ENCODE data around the gene CSTPP1.
"Not testable (repeated sequence)": the region's sequence is repeated elsewhere in the genome, so short reads cannot be mapped to it uniquely, and the experiment has no call there.

CSTPP1 gene

DNA sequence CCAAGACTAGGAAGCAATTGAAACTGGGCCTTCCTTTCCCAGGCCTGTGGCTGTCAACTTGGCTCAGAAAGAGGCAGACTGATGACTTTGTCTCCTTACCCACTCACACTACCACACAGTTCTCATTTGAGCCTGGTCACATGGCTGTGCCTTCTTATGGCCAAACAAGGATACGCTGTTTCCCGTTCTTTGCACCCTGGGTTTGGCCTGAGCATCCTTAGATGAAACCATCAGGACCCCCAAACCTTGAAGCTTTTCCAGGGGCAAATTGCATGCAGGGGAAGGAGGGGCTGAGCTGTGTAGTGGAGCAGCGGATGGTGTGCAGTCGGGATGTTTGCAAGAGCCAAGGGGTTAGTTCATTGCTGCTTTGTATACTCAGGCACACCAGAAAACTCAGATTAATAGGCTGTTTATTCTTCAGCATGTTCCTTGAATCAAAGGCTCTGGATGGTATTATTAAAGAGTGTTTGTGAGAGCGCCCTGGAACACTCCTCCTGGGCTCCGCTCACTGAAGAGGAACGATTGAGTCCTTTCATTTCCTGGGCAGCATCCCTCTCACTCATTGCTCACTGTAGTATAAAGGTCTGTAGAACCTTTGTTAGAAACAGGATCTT, 170.3 kb downstream of the CSTPP1 start:
- Mint-ChIP-seq H3K4me1 (no peaks in the 10 kb centered on the region), H3K27me3 (no peaks in the 10 kb centered on the region)
- ATAC-seq (replicated peaks; ENCODE audit: extremely low read depth, poor library complexity, severe bottlenecking): no peak

DNA sequence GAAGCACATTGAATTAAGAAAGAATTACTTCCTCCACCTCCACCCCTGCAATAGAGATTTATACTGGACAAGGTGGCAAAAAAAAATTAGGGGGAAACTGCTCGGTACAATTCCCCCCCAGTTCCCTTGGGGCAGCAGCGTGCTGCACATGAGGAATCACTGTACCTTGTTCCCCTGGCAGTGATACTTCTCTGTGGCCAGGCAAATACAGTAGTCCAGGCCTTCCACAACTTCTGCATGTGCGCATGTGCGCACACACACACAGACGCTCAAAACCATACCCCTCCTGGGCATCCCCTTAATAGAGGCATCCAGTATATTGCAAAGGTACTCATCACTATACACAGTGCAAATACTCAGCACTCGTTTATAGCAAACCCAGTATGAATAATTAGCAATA, 171.2 kb downstream of the CSTPP1 start:
- ATAC-seq (replicated peaks; ENCODE audit: extremely low read depth, poor library complexity, severe bottlenecking): no peak
- Mint-ChIP-seq H3K27me3 (no peaks in the 10 kb centered on the region), H3K4me1 (no peaks in the 10 kb centered on the region), H3K36me3 (ENCODE audit: insufficient read depth) (peaks cover 6% of the 10 kb centered on the region), H3K4me3 (no peak overlapping the region), H3K9me3 (no peaks in the 10 kb centered on the region), H3K27ac (ENCODE audit: low read depth) (no peak overlapping the region)
- no peak for DNase-seq (ENCODE audit: low spot score in 2 of 2)

More for the DNA sequence above, 170.3 kb downstream of the CSTPP1 start:
- H3K4me3 Mint-ChIP-seq: no peak overlapping the region
- peaks cover 6% of the 10 kb centered on the region for H3K36me3 Mint-ChIP-seq (ENCODE audit: insufficient read depth)
- no peaks in the 10 kb centered on the region for H3K9me3 Mint-ChIP-seq
- no peak for DNase-seq (ENCODE audit: low spot score in 2 of 2)
- H3K27ac Mint-ChIP-seq (ENCODE audit: low read depth): no peak overlapping the region

DNA sequence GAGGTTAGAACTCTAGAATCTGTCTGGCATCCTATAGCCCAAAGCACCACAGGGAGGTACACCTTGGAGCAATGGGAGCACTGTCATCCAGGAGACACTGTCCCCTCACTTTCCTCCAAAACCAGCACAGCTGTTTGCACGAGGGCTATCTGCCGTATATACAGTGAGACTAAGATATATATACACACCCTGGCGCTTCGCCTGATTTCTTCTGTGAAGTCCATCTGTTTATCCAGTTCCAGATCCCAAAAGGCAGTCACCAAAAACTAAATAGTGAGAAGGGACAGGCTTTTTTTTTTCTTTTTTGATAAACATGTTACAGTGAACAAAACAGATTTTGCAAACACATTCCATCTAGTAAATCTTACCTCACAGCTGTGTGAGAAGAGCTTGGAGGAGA, 171.7 kb downstream of the CSTPP1 start:
- ATAC-seq (replicated peaks; ENCODE audit: extremely low read depth, poor library complexity, severe bottlenecking): no peak
- Mint-ChIP-seq H3K9me3 (no peaks in the 10 kb centered on the region), H3K36me3 (ENCODE audit: insufficient read depth) (peaks cover 6% of the 10 kb centered on the region)

DNA sequence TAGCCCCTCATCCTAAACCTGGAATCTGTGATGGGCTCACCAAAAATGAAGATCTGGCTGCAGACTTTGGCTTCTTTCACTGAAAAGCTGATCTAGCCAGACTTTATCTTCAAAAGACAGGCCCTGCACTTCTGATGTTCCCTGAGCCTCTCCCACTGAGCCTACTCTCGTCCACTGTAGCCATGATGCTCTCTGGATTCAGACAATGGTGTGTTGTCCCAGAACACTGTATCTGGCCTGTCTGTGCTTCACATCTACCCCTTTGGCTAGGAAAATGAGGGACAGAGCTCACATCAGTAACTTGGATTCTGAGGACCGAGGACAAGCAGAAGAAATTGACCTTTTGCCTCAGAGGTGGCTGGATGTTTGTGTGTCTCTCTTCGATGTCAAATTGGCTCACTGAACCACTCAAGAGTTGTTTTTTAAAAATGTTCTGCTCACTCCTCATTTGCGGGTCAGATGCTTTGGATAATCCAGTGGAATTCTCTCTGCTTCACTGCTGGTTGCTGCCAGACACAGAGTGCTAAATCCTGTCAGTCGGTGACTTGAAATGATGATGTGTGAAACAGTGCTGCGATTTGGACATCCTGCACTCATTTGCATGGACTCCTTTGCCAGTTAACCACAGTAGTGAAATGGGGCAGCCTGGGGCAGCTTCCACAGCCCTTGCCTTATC, 172.6 kb downstream of the CSTPP1 start:
- Mint-ChIP-seq H3K4me3 (no peak overlapping the region), H3K4me1 (no peaks in the 10 kb centered on the region), H3K27ac (ENCODE audit: low read depth) (no peak overlapping the region), H3K27me3 (no peaks in the 10 kb centered on the region), H3K9me3 (no peaks in the 10 kb centered on the region), H3K36me3 (ENCODE audit: insufficient read depth) (peaks cover 6% of the 10 kb centered on the region)
- DNase-seq (ENCODE audit: low spot score in 2 of 2) (no peak), ATAC-seq (replicated peaks; ENCODE audit: extremely low read depth, poor library complexity, severe bottlenecking) (no peak)

More for the DNA sequence above, 171.7 kb downstream of the CSTPP1 start:
- Mint-ChIP-seq H3K27me3 (no peaks in the 10 kb centered on the region), H3K4me3 (no peak overlapping the region), H3K4me1 (no peaks in the 10 kb centered on the region), H3K27ac (ENCODE audit: low read depth) (no peak overlapping the region)
- DNase-seq (ENCODE audit: low spot score in 2 of 2): no peak

DNA sequence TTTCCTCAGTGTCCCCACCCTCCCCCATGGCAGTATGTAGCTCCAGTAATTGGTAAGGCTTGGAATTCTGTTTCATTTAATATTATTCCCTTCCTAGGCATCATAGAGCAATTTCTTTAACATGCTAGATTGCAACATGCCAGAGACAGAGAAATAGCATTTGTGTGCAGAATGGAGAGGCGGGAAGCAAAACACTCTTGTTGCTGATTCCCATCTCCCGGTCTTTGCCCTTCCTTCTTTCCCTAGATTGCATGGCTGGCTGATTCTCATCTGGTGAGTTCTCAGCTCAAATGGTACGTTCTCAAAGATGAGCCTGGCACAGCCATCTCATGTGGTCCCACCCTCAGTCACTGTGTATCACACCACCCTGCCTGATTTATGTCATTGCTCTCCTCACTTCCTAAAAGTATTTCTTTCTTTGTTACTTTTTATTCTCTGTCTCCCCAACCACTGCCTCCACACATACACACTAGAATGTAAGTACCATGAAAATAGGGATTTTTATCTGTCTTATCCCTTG, 173.2 kb downstream of the CSTPP1 start:
- H3K27ac Mint-ChIP-seq (ENCODE audit: low read depth): no peak overlapping the region
- peaks cover 6% of the 10 kb centered on the region for H3K36me3 Mint-ChIP-seq (ENCODE audit: insufficient read depth)
- ATAC-seq (replicated peaks; ENCODE audit: extremely low read depth, poor library complexity, severe bottlenecking): no peak
- DNase-seq (ENCODE audit: low spot score in 2 of 2): no peak
- no peak overlapping the region for H3K4me3 Mint-ChIP-seq
- H3K9me3 Mint-ChIP-seq: no peaks in the 10 kb centered on the region
- no peaks in the 10 kb centered on the region for H3K4me1 Mint-ChIP-seq
- H3K27me3 Mint-ChIP-seq: no peaks in the 10 kb centered on the region

DNA sequence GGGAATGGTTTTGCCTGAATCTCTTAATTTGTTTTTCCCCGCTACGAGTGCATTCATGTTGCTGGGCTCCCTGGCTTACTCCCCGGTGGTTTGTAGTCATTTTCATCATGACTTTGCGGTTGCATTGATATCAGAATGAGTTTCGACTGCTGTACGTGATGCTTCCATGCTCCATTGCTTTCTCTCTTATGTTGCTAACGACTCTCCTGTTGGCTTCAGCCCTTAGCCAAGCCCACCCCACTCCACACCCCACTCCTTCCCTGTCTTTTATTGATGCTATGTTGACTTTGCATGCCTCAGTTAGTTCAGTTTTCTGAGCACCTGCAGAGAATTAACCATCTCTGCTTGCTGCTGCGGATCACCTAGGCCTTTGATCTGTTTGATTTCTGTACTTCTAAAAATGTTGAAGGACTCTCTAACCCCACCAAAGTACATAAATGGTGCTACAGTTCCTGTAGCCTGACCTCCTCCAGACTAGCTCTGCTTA, 174.8 kb downstream of the CSTPP1 start:
- no peak overlapping the region for H3K27ac Mint-ChIP-seq (ENCODE audit: low read depth)
- no peaks in the 10 kb centered on the region for H3K27me3 Mint-ChIP-seq
- H3K36me3 Mint-ChIP-seq (ENCODE audit: insufficient read depth): peaks cover 5% of the 10 kb centered on the region
- DNase-seq (ENCODE audit: low spot score in 2 of 2) (no peak), ATAC-seq (replicated peaks; ENCODE audit: extremely low read depth, poor library complexity, severe bottlenecking) (no peak)
- H3K4me1 Mint-ChIP-seq: peaks cover 6% of the 10 kb centered on the region
- no peaks in the 10 kb centered on the region for H3K9me3 Mint-ChIP-seq
- H3K4me3 Mint-ChIP-seq: no peak overlapping the region

DNA sequence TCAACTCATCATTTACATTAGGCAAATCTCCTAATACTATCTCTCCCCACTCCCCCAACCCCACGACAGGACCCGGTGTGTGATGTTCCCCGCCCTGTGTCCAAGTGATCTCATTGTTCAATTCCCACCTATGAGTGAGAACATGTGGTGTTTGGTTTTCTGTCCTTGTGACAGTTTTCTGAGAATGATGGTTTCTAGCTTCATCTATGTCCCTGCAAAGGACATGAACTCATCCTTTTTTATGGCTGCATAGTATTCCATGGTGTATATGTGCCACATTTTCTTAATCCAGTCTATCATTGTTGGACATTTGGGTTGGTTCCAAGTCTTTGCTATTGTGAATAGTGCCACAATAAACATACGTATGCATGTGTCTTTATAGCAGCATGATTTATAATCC, 176.4 kb downstream of the CSTPP1 start:
- ATAC-seq (replicated peaks; ENCODE audit: extremely low read depth, poor library complexity, severe bottlenecking): not testable (repeated sequence)

DNA sequence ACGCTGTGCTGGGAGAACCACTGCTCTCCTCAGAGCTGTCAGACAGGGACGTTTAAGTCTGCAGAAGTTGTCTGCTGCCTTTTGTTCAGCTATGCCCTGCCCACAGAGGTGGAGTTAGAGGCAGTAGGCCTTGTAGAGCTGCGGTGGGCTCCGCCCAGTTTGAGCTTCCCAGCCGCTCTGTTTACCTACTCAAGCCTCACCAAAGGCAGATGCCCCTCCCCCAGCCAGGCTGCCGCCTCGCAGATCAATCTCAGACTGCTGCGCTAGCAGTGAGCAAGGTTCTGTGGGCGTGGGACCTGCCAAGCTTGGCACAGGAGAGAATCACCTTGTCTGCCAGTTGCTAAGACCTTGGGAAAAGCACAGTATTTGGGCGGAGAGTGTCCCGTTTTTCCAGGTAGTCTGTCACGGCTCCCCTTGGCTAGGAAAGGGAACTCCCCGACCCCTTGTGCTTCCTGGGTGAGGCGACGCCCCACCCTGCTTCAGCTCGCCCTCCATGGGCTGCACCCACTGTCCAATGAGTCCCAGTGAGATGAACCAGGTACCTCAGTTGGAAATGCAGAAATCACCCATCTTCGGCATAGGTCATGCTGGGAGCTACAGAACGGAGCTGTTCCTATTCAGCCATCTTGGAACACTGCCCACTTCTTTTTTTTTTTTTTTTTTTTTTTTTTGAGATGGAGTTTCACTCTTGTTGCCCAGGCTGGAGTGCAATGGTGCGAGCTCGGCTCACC, 182.6 kb downstream of the CSTPP1 start:
- H3K27ac Mint-ChIP-seq (ENCODE audit: low read depth); DNase-seq (ENCODE audit: low spot score in 2 of 2); H3K4me3 Mint-ChIP-seq; H3K36me3 Mint-ChIP-seq (ENCODE audit: insufficient read depth); H3K27me3 Mint-ChIP-seq; H3K4me1 Mint-ChIP-seq; H3K9me3 Mint-ChIP-seq; ATAC-seq (replicated peaks; ENCODE audit: extremely low read depth, poor library complexity, severe bottlenecking): not testable (repeated sequence)

More for the DNA sequence above, 176.4 kb downstream of the CSTPP1 start:
- not testable (repeated sequence) for H3K27me3 Mint-ChIP-seq; H3K36me3 Mint-ChIP-seq (ENCODE audit: insufficient read depth); DNase-seq (ENCODE audit: low spot score in 2 of 2); H3K4me3 Mint-ChIP-seq; H3K9me3 Mint-ChIP-seq; H3K27ac Mint-ChIP-seq (ENCODE audit: low read depth); H3K4me1 Mint-ChIP-seq

DNA sequence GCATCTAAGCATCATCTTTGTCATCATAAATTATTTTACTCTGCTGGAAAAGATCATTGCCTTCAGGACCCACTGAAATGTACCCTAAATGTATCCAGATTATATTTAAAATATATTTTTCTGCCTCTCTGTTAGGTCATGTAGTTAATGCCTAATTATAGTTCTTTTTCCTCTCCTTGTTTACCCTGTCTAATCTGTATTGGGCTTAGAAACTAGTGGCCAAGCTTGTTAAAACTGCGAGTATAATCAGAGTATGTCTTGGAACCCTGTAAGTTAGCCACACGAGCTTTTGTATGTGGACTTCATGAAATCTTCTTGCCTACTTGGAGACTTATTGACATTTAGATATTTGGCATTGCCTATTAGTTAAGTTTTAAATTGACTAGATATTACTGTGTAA, 184.5 kb downstream of the CSTPP1 start:
- Mint-ChIP-seq H3K4me1 (peaks cover under 1% of the 10 kb centered on the region), H3K9me3 (no peaks in the 10 kb centered on the region), H3K36me3 (ENCODE audit: insufficient read depth) (no peaks in the 10 kb centered on the region), H3K27ac (ENCODE audit: low read depth) (no peak overlapping the region), H3K27me3 (no peaks in the 10 kb centered on the region), H3K4me3 (no peak overlapping the region)
- ATAC-seq (replicated peaks; ENCODE audit: extremely low read depth, poor library complexity, severe bottlenecking) (no peak), DNase-seq (ENCODE audit: low spot score in 2 of 2) (no peak)

DNA sequence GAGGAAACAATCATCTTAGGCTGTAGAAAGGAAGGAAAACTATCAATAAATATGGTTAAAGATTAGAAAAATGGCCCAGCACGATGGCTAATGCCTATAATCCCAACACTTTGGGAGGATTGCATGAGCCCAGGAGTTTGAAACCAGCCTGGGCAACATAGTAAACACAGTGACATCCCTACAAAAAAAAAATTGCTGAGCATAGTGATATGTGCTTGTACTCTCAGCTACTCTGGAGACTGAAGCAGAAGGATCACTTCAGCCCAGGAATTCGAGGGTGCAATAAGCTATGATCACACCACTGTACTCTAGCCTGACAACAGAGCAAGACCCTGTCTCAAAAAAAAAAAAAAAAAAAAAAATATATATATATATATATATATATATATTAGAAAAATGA, 185.2 kb downstream of the CSTPP1 start:
- no peaks in the 10 kb centered on the region for H3K36me3 Mint-ChIP-seq (ENCODE audit: insufficient read depth)
- H3K4me1 Mint-ChIP-seq: no peaks in the 10 kb centered on the region
- no peak overlapping the region for H3K27ac Mint-ChIP-seq (ENCODE audit: low read depth)
- H3K9me3 Mint-ChIP-seq: no peaks in the 10 kb centered on the region
- no peak overlapping the region for H3K4me3 Mint-ChIP-seq
- no peaks in the 10 kb centered on the region for H3K27me3 Mint-ChIP-seq
- no peak for DNase-seq (ENCODE audit: low spot score in 2 of 2)
- no peak for ATAC-seq (replicated peaks; ENCODE audit: extremely low read depth, poor library complexity, severe bottlenecking)

DNA sequence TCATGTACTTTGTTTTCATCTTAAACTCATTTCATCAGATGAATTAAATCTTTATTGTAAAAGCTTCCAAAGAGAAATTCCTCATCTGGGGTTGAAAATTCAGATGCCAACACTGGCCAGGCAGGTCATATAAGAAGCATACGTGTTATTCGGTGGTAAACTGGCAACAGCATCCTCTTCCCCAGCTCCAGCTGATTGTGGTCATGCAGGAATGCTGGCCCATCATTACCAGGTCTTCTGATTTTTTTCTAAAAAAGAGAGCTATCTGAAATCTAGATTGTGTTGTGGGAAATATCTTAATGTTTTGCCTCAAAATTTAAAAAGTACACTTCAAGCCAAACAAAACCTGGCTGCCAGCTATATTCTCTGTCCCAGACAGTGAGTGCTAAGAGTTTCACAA, 186.5 kb downstream of the CSTPP1 start:
- H3K4me1 Mint-ChIP-seq: no peaks in the 10 kb centered on the region

DNA sequence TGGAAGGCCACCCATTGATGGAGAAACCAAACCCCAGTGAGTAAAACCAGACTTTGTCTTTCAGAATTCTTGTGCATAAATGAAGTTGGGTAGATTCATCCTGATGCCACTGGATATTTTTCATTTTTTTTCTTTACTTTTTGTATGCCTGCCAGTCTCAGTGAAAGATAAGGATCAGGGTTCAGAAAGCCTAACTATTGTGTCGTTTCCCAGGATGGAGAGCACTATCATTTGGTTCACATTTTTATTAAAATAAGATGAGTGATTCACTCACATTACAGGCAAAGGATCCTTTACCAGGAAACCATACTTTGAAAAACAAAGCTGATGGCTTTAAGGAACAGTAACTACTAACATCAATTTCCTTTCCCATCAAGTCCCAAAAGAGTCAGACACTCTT, 188.1 kb downstream of the CSTPP1 start:
- no peaks in the 10 kb centered on the region for H3K9me3 Mint-ChIP-seq
- no peaks in the 10 kb centered on the region for H3K36me3 Mint-ChIP-seq (ENCODE audit: insufficient read depth)
- no peak overlapping the region for H3K4me3 Mint-ChIP-seq
- no peak for ATAC-seq (replicated peaks; ENCODE audit: extremely low read depth, poor library complexity, severe bottlenecking)
- no peak overlapping the region for H3K27ac Mint-ChIP-seq (ENCODE audit: low read depth)
- no peaks in the 10 kb centered on the region for H3K27me3 Mint-ChIP-seq
- no peaks in the 10 kb centered on the region for H3K4me1 Mint-ChIP-seq
- no peak for DNase-seq (ENCODE audit: low spot score in 2 of 2)

More for the DNA sequence above, 186.5 kb downstream of the CSTPP1 start:
- no peaks in the 10 kb centered on the region for H3K36me3 Mint-ChIP-seq (ENCODE audit: insufficient read depth)
- no peaks in the 10 kb centered on the region for H3K9me3 Mint-ChIP-seq
- no peaks in the 10 kb centered on the region for H3K27me3 Mint-ChIP-seq
- ATAC-seq (replicated peaks; ENCODE audit: extremely low read depth, poor library complexity, severe bottlenecking): no peak
- H3K27ac Mint-ChIP-seq (ENCODE audit: low read depth): no peak overlapping the region
- H3K4me3 Mint-ChIP-seq: no peak overlapping the region
- DNase-seq (ENCODE audit: low spot score in 2 of 2): no peak

Data from central memory CD8-positive, alpha-beta T cell (primary cell).